Kidney capillary endothelial cell (primary cell): ENCODE data around the gene CLCF1.
A peak's percentile ranks its signal among the peaks of the same experiment; 100 is the strongest.
"Not testable (repeated sequence)": the region's sequence is repeated elsewhere in the genome, so short reads cannot be mapped to it uniquely, and the experiment has no call there.

ENCODE experiments used
- DNase-seq: peaks from one replicate; pipeline ENCODE4 v3.0.0-alpha.2; 2018; ENCODE audit warnings: low spot score

CLCF1 gene

DNA sequence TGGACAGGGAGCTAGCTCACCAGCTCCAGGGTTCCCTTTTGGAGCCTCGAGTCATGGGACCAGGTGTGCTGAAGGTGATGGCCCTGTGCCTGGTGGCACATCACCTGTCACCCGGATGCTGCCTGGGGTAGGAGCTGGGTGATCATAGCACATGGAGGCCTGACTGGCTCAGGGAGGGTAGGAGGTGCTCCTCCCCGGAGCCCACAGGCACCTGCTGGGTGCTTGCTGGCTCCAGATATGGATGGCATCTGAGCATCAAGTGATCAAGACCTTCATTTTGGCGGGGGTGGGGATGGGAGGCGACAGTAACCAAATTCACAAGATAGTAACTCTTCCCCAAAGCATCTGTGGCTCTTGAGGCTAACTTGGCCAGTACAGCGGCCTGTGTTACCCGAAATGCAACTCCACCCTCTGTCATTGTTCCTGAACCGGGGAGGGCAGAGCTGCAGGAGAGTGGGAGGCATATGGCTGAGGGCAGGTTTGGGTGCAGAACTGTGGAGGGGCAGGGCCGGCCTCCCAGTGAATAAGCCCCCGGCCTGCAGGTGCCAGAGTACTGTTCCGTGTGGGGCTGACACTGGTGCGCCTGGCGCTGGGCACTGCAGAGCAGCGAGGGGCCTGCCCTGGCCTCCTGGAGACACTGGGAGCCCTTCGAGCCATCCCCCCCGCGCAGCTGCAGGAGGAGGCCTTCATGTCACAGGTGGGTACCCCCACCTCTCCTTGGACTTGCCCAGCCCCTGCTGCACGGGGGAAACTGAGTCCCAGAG, 35.2 kb upstream of the CLCF1 start:
- DNase-seq: no peak

DNA sequence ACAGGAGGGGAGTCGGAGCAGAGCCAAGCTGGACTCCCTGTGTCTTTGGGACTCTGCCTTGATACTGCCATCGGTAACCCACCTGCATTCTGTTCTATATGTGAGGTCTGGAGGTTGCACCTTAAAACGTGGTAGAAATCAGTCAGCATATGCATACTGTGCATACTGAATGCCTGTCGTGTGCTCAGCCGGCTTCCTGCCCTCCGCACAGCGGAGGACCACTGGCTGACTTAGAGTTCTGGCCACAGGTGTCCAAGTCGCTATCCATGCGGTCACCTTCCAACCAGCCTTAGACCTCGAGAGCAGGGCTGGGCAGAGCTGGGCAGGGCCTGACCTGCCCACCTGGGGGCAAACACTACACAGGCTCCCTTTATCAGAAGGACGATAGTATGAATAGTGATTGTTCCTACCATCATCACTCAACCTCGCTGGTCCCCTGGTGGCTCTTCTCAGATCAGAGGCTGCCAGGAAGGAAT, 34.3 kb upstream of the CLCF1 start:
- no peak for DNase-seq

DNA sequence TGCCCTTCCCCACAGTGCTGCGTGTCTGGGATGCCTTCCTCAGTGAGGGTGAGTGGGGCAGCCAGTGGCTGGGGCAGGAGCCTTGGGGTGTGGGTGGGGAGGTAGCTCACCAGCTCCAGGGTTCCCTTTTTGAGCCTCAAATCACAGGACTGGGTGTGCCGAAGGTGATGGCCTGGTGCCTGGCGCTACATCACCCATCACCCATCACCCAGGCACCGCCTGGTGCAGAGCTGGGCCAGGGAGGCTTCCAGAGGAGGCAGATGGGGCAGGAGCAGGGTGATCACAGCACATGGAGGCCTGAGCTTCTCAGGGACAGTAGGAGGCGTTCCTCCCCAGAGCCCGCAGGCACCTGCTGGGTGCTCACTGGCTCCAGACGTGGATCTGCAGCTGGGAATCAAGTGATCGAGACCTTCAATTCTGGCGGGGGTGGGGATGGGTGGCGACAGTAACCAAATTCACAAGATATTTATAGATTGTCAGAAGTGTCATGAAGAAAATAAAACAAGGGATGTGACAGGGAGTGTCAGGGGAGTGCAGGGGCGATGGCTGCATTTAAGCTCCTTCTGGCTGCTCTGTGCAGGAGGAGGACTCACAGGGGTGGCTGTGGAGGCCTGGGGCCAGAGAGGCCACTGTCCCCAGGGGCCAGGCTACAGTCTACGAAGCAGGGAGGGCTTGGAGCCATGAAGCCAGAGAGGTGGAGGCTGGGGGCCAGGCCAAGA, 33.7 kb upstream of the CLCF1 start:
- no peak for DNase-seq

DNA sequence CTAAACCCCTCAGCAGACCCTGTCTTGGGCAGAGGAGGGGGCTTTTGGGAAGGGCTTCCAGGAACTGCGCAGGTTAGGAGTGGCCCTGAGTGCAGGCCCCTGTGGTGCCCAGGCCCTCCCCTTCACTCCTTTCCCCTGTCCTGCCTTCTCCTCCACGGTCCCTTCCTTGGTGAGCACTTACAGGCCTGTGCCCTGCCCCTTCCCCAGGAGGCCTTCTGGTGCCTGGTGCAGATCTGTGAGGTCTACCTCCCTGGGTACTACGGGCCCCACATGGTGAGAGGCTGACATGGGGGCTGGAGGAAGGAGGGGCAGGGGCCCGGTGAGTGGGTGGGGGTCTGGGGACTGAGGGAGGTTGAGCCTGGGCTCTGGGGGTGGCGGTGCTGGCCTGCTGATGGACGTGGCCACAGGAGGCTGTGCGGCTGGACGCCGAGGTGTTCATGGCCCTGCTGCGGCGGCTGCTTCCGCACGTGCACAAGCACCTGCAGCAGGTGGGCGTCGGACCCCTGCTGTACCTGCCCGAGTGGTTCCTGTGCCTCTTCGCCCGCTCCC, 33.1 kb upstream of the CLCF1 start:
- no peak for DNase-seq

DNA sequence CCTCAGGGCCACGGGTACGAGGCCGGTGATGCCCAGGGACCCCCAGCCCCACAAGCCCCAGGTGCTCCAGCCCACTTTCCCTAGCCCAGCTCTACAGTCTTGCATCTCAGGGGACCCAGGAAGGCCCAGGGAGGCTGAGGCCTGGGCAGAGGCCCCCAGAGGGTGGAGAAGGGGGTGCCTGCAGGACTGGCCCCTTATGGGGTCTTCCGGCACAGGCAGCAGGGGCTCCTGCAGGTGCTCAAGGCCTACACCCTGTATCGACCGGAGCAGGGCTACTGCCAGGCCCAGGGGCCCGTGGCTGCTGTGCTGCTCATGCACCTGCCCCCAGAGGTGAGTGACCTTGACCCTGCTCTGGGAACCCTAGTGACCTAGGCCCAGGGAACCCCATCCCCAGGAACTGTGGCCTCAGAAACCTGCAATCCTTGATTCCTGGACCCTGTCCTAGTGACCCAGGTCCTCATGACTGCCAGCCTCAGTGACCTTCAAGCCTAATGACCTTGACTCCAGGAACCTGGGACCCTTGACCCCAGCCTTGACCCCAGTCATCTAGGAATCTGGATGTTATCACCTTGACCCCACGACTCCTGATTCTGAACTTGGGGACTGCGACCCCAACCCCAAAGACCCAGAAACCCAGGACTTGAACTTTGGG, 32.4 kb upstream of the CLCF1 start:
- DNase-seq: no peak

DNA sequence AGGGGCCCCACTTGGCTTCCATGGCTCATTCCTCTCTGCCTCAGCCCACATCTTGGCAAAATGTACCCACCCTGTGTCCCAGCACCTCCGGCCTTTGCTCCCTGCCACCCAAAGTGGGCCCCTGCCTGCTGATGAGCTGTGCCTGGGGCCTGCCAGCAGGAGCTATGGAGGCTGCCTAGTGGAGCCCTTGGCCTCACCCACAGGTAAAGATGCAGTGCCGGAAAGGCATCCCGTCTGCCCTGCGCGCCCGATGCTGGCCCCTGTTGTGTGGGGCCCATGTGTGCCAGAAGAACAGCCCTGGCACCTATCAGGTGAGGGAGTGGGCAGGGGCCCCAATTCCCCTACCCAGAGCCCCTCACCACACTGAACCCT, 31.8 kb upstream of the CLCF1 start:
- no peak for DNase-seq

DNA sequence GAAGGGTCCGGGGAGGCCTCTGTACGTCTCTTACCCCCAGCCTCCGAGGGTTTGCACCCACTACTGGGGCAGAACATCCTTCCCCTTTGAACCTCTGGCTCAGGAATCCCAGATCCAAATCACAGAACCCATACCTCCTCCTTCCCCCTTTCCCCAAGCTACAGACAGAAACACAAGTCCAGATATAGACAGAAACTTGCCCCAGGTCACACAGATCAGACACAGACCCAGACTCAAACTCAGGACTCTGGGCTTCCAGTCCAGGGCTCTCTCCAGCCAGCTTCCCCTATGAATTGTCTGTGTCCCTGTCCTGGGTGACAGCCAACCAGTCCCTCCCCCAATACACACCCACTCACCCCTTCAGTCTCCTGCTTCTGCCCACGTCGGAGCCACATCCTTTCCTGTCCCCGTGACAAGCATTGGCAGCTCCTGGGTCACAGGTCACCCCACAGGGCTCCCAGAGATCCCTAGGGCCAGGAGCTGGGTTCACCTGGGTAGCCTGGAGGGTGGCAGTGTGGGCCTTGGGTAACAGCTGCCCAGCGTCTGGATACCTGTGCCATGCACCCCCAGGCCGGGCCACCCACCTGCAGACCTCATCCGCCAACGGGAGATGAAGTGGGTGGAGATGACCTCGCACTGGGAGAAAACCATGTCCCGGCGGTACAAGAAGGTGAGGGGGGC, 31.3 kb upstream of the CLCF1 start:
- DNase-seq: no peak

DNA sequence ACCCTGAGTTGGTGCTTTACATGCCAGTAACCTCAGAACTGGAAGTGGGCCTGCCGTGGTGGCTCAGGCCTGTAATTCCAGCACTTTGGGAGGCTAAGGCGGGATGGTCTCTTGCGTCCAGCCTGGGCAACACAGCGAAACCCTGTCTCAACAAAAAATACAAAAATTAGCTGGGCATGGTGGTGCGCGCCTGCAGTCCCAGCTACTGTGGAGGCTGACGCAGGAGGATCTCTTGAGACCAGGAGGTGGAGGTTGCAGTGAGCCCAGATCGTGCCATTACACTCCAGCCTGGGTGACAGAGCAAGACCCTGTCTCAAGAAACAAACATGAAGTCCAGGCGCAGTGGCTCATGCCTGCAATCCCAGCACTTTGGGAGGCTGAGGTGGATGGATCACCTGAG, 29.7 kb upstream of the CLCF1 start:
- not testable (repeated sequence) for DNase-seq

DNA sequence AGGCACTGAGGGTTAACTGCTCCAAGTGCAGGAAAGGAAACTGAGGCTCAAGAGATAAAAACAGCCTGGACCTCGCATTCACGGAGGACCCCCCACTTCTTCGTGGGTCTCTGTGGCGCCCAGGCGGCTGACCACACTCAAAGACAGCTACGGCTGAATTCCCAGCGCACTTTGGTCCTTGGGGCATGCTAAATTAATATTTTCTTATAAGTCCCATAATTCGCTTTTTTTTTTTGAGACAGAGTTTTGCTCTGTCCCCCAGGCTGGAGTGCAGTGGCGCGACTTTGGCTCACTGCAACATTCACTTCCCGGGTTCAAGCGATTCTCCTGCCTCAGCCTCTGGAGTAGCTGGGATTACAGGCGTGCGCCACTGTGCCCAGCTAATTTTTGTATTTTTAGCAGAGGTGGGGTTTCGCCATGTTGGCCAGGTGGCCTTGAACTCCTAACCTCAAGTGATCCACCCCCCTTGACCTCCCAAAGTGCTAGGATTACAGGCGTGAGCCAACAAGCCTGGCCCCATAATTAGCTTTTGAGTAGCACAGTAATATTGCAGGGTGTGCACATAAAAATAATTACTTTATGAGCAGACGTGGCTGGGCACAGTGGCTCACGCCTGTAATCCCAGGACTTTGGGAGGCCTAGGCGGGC, 28.9 kb upstream of the CLCF1 start:
- not testable (repeated sequence) for DNase-seq

DNA sequence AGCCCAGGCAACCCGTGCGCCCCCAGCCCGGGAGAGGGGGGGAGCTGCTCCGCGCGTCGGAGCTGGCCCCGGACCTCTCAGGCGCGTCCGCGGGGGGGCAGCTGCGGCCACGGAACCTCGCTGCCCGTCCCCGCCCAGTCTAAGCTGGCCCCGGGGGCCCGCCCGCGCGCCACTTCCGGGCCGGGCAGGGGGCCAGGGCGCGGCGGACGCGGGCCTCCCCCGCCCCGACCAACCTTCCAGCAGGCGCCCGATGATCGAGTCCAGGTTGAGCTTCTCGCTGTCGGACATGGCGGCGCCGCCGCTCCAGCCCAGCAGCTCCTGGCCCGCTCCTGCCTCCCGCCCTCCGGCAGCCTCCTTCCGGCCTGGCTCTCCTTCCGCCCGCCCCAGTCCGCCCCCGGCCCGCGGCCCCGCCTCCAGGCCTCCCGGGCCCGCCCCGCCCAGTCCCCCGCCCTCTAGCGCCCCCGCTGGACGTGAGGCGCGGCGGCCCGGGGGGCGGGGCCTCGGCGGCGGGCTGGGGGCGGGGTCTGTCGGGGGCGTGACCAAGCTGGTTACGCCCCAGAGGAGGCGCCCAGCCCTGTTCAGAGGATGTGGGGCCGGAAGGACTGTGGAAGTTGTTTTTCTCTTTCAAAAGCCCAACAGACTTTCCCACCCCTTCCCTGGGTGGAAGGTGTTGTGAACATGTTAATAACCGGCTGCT, 28.2 kb upstream of the CLCF1 start, which contains the start of gene PPP1CA:
PPP1CA (minus strand) TSS at position 364 of the 697 bp plus-strand sequence; CDS start at position 288, 76 bp downstream.
- peak; percentile 86 for DNase-seq

DNA sequence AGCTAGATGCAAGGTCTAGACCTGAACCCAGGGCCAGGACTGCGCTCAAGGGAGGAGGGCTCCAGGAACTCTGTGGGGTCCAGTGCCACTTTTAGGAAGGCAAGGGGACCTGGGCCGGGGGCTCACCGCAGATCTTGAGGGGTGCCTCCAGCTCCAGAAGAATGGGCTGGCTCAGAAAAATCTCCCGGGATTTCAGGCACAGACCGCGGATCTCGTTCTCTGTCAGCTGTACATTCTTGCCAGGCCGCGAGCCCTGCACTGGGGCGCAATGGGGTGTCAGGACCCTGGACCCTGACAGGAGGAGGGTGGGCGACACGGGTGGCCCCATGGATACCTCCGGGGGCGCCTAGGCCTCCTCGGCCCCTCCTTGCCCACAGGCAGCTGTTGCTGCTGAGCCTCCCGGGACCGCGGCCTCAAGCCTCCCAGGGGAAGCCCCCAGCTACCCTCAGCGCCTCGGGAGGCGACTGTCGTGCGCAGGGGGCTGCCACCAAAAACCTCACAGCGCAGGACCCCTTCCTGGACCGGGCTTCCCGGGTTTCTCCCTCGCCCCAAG, 27.6 kb upstream of the CLCF1 start:
- no peak for DNase-seq

DNA sequence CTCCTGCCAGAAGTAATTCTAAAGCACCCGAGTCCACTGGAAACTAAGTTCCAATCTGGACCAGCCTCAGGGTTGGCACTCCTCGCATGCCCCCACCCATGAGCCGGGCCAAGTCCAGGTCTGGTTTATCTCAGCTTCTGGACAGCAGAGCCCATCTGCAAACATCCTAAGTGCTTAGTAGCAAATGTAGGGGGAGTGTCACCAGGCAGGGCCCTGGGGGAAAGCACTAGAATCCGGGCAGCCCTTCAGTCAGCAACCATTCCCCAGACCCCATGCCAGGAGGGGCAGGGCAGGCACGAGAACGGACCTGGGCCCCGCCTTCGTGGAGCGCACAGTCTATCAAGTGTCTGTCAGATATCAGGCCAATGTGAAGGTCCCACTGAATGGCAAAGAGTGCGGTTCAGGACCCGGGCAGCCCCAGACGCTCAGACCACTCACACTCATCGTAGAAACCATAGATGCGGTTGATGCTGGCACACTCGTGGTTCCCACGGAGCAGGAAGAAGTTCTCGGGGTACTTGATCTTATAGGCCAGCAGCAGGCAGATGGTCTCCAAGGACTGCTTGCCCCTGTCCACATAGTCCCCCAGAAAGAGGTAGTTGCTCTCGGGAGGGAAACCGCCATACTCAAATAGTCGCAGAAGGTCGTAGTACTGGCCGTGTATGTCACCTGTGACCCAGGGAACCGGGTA, 27.0 kb upstream of the CLCF1 start:
- no peak for DNase-seq

DNA sequence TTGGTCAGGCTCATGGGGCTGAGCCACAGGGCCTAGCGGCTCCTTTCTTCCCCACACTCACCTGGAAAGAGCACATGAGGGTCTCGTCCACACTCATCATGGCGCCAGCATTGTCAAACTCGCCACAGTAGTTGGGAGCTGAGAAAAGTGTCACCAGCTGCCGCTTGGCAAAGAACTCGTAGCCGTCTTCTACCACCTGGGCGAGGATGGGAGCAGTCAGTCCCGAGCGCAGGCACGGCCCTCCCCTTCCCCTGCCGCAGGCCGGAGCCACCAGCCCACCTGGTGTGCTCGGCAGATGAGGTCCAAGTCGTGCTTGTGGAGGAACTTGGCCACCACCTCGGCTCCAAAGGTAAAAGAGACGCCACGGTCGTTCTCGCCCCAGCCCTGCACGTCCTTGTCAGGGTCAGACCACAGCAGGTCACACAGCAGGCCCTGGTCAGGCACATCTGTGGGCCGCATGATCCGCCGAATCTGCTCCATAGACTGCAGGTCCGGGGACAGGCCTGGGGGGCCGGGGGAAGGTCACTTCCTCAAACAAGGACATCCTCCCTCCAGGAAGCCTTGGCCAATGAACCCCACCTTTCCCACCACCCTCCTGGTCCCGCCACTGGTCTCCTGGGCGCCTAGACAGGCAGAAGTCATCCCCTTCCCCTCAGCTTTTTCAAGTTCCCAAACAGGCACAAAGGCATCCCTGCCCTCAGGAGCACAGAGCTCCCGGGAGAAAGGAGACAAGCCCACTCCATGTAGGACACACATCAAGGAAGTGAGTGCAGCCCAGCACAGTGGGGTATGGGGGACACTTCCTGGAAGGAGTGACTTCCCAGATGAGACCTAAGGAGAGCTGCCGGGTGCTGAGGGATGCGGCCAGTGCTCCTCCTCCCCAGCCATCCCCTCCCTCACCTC, 25.5 kb upstream of the CLCF1 start:
- no peak for DNase-seq

DNA sequence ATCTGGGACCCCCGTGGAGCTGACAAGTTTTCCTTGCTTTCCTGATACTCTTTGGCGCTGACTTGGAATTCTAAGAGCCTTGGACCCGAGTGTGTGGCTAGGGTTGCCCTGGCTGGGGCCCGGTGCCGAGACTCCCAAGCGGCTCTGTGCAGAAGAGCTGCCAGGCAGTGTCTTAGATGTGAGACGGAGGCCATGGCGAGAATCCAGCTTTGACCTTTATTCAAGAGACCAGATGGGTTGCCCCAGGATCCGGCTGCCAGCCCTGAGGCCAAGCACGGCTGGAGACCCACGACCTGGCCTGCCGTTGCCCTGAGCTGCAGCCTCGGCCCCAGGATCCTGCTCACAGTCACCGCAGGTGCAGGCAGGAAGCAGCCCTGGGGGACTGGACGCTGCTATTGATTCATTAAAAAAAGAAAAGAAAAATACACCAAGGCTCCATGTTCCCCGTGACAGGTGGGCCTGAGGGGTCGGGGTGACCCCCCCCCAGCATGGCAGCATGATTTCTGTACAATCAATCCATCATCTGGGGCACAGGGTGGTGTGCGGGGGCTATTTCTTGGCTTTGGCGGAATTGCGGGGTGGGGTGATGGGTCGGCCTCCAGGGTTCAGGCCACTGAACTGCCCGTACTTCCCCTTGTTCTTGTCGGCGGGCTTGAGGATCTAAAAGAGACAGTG, 24.7 kb upstream of the CLCF1 start:
- no peak for DNase-seq

DNA sequence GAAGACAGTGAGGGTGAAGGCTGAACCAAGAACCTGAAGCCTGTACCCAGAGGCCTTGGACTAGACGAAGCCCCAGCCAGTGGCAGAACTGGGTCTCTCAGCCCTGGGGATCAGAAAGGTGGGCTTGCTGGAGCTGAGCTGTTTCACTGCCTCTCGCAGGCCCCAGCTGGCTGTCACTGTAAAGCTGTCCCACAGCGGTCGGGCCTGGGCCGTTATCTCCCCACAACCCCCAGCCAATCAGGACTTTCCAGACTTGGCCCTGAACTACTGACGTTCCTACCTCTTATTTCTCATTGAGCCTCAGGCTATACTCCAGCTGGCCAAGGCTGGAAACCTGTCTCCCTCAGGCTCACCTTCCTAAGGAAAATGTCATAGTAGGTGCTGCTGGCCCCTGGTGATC, 24.1 kb upstream of the CLCF1 start:
- no peak for DNase-seq

DNA sequence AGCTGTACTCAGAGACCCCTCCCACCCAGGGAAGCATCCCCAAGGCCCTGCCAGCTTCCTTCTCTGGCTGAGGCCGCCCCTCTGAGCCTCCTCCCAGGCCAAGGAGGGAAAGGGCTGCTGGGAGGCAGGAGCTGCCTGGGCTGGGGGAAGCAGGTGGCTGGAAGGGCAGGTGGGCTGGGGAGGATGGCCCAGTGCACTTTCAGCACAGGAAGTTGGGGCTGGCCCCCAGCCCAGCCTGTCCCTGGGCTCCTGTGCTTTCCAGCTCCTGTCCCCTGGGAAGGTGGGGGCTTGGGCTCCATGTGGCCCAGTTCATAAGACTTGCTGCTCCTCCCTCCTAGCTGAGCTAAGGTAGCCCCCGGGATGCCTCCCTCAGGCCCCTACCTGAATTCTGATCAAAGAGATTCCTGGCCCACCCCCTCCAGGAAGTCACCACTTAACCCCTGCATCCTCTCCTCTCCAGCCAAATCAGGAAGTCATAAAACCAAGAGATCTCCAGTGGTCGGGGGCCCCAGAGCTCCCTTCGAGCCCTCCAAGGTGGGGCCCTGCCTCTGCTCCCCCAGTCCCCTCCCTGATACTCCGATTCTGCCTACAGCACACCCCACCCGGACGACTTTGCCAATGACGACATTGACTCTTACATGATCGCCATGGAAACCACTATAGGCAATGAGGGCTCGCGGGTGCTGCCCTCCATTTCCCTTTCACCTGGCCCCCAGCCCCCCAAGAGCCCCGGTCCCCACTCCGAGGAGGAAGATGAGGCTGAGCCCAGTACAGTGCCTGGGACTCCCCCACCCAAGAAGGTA, 23.4 kb upstream of the CLCF1 start:
- DNase-seq: no peak

DNA sequence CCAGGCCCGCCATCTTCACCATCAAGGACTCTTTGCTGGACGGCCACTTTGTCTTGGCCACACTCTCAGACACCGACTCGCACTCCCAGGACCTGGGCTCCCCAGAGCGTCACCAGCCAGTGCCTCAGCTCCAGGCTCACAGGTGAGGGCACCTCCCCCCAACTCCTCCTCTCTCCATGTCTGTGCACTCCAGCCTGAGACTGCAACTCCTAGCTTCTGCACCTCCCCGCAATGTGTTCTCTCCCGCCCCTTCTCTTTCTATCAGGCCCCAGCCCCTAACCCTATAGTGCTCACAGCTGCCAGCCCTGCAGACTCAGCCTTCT, 22.8 kb upstream of the CLCF1 start:
- DNase-seq: no peak
